PC-3 (cell line): ENCODE results near the gene ZNF678. TPM values are rescaled to one million over a fixed set of nuclear protein-coding genes. Genes with fewer than 3 reads are reported as not detected.
"Not testable (repeated sequence)": the region's sequence is repeated elsewhere in the genome, so short reads cannot be mapped to it uniquely, and the experiment has no call there.

Experiments used
- ATAC-seq: fragments of 200-7000 bp; cut with Tn5 transposase; 2 replicates; pipeline ENCODE4 v1.9.1; 2020; ENCODE audit warnings: mild to moderate bottlenecking, moderate library complexity
- BruUV-seq: library from RNA; stranded (reverse); fragments of 400-500 nt; replicated peaks from 2 replicates; lab custom pipeline; 2021; lab: Mats Ljungman, UMichigan
- CTCF ChIA-PET: fragments of 300-600 bp; sonication (Branson Sonifier 250); formaldehyde crosslinking; loops from one replicate; lab custom pipeline; 2022; ENCODE audit warnings: antibody characterized with exemption; lab: Charles Lee
- POLR2A ChIA-PET: fragments of 300-600 bp; sonication (Branson Sonifier 250); formaldehyde crosslinking; loops from one replicate; lab custom pipeline; 2022; ENCODE audit warnings: antibody characterized with exemption; ENCODE audit not compliant: unreplicated experiment; lab: Charles Lee
- DNase-seq: peaks from one replicate; pipeline ENCODE4 v3.0.0-alpha.2; 2015
- H2AFZ ChIP-seq: fragments of 300-600 bp; sonication (generic); 2 replicates; pipeline ENCODE4 v1.6.0; 2016; ENCODE audit warnings: antibody characterized with exemption, low read length
- H3F3A ChIP-seq: fragments of 300-600 bp; sonication (generic); one replicate; pipeline ENCODE4 v1.6.0; 2017; ENCODE audit warnings: antibody characterized with exemption, low read length, control low read depth, mild to moderate bottlenecking; ENCODE audit not compliant: unreplicated experiment
- H3K27ac ChIP-seq: fragments of 300-600 bp; sonication (generic); 2 replicates; pipeline ENCODE4 v1.5.1; 2016; ENCODE audit warnings: mild to moderate bottlenecking, low read length
- H3K27me3 ChIP-seq: fragments of 300-600 bp; sonication (generic); 2 replicates; pipeline ENCODE4 v1.6.1; 2016; ENCODE audit warnings: low read length, mixed read lengths
- H3K36me3 ChIP-seq: fragments of 300-600 bp; sonication (generic); 2 replicates; pipeline ENCODE4 v1.6.1; 2016; ENCODE audit warnings: low read depth, mixed run types, low read length, mixed read lengths
- H3K4me1 ChIP-seq: fragments of 300-600 bp; sonication (generic); 2 replicates; pipeline ENCODE4 v1.5.1; 2016; ENCODE audit warnings: low read length; ENCODE audit not compliant: insufficient read depth
- H3K4me2 ChIP-seq: fragments of 300-600 bp; sonication (generic); 2 replicates; pipeline ENCODE4 v1.6.0; 2016; ENCODE audit warnings: low read length
- H3K4me3 ChIP-seq: fragments of 300-600 bp; sonication (generic); 2 replicates; pipeline ENCODE4 v1.5.1; 2016; ENCODE audit warnings: mild to moderate bottlenecking, low read length, mixed read lengths
- H3K79me2 ChIP-seq: fragments of 300-600 bp; sonication (generic); 2 replicates; pipeline ENCODE4 v1.6.1; 2017; ENCODE audit warnings: low read length, mixed read lengths
- H3K9ac ChIP-seq: fragments of 300-600 bp; sonication (generic); 2 replicates; pipeline ENCODE4 v1.6.0; 2016; ENCODE audit warnings: mild to moderate bottlenecking, low read length
- H3K9me2 ChIP-seq: fragments of 300-600 bp; sonication (generic); replicated peaks from 2 replicates; pipeline ENCODE4 v1.6.1; 2016; ENCODE audit warnings: mixed run types, low read length, mixed read lengths
- H3K9me3 ChIP-seq: fragments of 300-600 bp; sonication (generic); 2 replicates; pipeline ENCODE4 v1.6.1; 2016; ENCODE audit warnings: low read length, mixed read lengths
- H4K20me1 ChIP-seq: fragments of 300-600 bp; sonication (generic); 2 replicates; pipeline ENCODE4 v1.6.1; 2016; ENCODE audit warnings: low read length, mixed read lengths
- EZH2 ChIP-seq: fragments of 300-600 bp; sonication (generic); IDR thresholded peaks from one replicate; pipeline ENCODE4 v1.6.1; 2017; ENCODE audit warnings: antibody characterized with exemption, mild to moderate bottlenecking, low read length; ENCODE audit not compliant: unreplicated experiment
- EZH2phosphoT487 ChIP-seq: fragments of 300-600 bp; sonication (generic); IDR thresholded peaks from 2 replicates; pipeline ENCODE4 v1.6.1; 2018; ENCODE audit warnings: mild to moderate bottlenecking, antibody characterized with exemption, low read length, borderline replicate concordance
- intact Hi-C: fragments of 100-400 bp; cut with micrococcal nuclease; formaldehyde crosslinking; loops from 2 replicates; pipeline ENCODE4 v1.9.0; 2023
- total RNA-seq: library from RNA; depleted of rRNA; stranded (reverse); fragments of >200 nt; gene quantifications from 2 replicates; pipeline ENCODE4 v1.2.3, GENCODE V29; 2014
- TF ChIP-seq, protein P1 (sequence below): fragments of 300-600 bp; sonication (generic); conservative IDR thresholded peaks from 2 replicates; pipeline ENCODE4 v1.5.1; 2017; ENCODE audit warnings: antibody characterized with exemption, low read depth, mild to moderate bottlenecking, low read length

The ZNF678 gene
- total RNA-seq, 1 experiment from 2014 or later, result 22.6 TPM

DNA sequence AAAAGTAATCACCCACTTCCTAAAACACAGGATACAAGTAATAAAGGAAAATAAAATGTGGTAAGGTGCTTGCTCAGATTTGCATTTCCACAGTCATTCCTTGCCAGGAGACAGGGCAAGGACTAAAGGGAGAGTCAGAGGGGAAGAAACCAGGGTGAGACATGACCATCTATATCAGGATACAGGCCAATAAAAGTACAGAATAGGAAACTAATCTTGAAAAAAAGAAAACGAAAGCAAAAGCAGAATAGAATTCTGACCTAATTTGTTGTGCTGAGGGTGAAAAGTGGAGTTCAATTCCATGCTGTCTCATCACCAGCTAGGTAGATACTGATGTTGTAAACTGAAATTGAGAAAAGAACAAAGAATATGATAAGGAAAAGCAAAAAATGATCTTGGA, 144.5 kb downstream of the ZNF678 start:
- H3K27ac ChIP-seq, result no peak overlapping the region
- no peaks in the 10 kb centered on the region for H3F3A ChIP-seq
- H3K4me1 ChIP-seq, result no peaks in the 10 kb centered on the region
- POLR2A ChIA-PET, result interaction anchor here (0.7 kb wide), 1 partner anchor 1810 kb away, joined by 9 read pairs; no protein-coding TSS in a partner anchor
- TF ChIP-seq EZH2 (no peak), EZH2phosphoT487 (no peak)
- TF ChIP-seq, protein P1, sequence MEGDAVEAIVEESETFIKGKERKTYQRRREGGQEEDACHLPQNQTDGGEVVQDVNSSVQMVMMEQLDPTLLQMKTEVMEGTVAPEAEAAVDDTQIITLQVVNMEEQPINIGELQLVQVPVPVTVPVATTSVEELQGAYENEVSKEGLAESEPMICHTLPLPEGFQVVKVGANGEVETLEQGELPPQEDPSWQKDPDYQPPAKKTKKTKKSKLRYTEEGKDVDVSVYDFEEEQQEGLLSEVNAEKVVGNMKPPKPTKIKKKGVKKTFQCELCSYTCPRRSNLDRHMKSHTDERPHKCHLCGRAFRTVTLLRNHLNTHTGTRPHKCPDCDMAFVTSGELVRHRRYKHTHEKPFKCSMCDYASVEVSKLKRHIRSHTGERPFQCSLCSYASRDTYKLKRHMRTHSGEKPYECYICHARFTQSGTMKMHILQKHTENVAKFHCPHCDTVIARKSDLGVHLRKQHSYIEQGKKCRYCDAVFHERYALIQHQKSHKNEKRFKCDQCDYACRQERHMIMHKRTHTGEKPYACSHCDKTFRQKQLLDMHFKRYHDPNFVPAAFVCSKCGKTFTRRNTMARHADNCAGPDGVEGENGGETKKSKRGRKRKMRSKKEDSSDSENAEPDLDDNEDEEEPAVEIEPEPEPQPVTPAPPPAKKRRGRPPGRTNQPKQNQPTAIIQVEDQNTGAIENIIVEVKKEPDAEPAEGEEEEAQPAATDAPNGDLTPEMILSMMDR, result no peak
- no peak overlapping the region for H2AFZ ChIP-seq
- no TSS peak for BruUV-seq
- no peaks in the 10 kb centered on the region for H3K9me2 ChIP-seq
- H3K9me3 ChIP-seq, result peaks cover 18% of the 10 kb centered on the region
- no peaks in the 10 kb centered on the region for H4K20me1 ChIP-seq
- intact Hi-C loops, result no loop called here
- H3K4me2 ChIP-seq, result no peak overlapping the region
- CTCF ChIA-PET, result no interaction called here
- no peaks in the 10 kb centered on the region for H3K36me3 ChIP-seq
- H3K4me3 ChIP-seq, result no peak overlapping the region
- DNase-seq (no peak), ATAC-seq (no peak)
- no peak overlapping the region for H3K9ac ChIP-seq
- no peaks in the 10 kb centered on the region for H3K27me3 ChIP-seq
- H3K79me2 ChIP-seq, result no peaks in the 10 kb centered on the region

DNA sequence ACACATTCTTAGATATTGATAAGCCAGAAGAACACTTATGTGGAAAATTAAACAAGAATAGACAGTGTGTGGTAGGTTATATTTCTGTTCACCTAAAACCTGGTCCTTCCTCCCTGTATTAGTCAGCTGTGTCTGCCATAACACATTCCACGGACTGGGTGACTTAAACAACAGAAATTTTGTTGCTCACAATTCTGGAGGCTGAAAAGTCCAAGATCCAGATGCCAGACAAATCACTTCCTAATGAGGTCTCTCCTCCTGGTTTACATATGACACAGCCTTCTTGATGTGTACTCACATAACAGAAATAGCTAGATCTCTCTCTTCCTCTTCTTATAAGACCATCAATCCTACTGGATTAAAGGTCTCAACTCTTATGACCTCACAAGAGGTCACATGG, 146.1 kb downstream of the ZNF678 start:
- intact Hi-C loops, result no loop called here
- no peaks in the 10 kb centered on the region for H3K36me3 ChIP-seq
- H3K9me2 ChIP-seq, result no peaks in the 10 kb centered on the region
- no peak overlapping the region for H3K27ac ChIP-seq
- no peaks in the 10 kb centered on the region for H4K20me1 ChIP-seq
- no peak for DNase-seq
- peaks cover 20% of the 10 kb centered on the region for H3K9me3 ChIP-seq
- H3K27me3 ChIP-seq, result no peaks in the 10 kb centered on the region
- H3K4me1 ChIP-seq, result no peaks in the 10 kb centered on the region
- CTCF ChIA-PET, result no interaction called here
- ATAC-seq, result no peak
- no peaks in the 10 kb centered on the region for H3F3A ChIP-seq
- no peak overlapping the region for H3K9ac ChIP-seq
- H3K4me2 ChIP-seq, result no peak overlapping the region
- no peak overlapping the region for H2AFZ ChIP-seq
- no TSS peak for BruUV-seq
- H3K4me3 ChIP-seq, result no peak overlapping the region
- POLR2A ChIA-PET, result no interaction called here
- H3K79me2 ChIP-seq, result no peaks in the 10 kb centered on the region
- TF ChIP-seq EZH2phosphoT487 (no peak), EZH2 (no peak)
- TF ChIP-seq, protein P1, result no peak

DNA sequence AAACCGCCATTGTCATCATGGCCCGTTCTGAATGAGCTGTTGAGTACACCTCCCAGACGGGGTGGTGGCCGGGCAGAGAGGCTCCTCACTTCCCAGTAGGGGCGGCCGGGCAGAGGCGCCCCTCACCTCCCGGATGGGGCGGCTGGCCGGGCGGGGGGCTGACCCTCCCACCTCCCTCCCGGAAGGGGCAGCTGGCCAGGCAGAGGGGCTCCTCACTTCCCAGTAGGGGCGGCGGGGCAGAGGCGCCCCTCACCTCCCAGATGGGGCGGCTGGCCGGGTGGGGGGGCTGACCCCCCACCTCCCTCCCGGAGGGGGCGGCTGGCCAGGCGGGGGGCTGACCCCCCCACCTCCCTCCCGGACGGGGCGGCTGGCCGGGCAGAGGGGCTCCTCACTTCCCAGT, 147.1 kb downstream of the ZNF678 start:
- CTCF ChIA-PET, H3K4me3 ChIP-seq, ATAC-seq, H3F3A ChIP-seq, H3K27me3 ChIP-seq, BruUV-seq, H3K36me3 ChIP-seq, H4K20me1 ChIP-seq, POLR2A ChIA-PET, H3K4me2 ChIP-seq, DNase-seq, H3K79me2 ChIP-seq, H2AFZ ChIP-seq, H3K9me2 ChIP-seq, H3K4me1 ChIP-seq, H3K27ac ChIP-seq, H3K9ac ChIP-seq, intact Hi-C loops: not testable (repeated sequence)
- H3K9me3 ChIP-seq, result peaks cover 28% of the 10 kb centered on the region
